A549 (cell line): ENCODE results near the gene SMAP1. TPM values are rescaled to one million over a fixed set of nuclear protein-coding genes. Genes with fewer than 3 reads are reported as not detected.

Source experiments
- ATAC-seq, 2 experiments: fragments of 200-7000 bp in 1 of 2; fragments of >200 bp in 1 of 2; cut with Nextera tagmentation in 1 of 2; cut with Tn5 transposase in 1 of 2; 3 replicates each; pipeline versions ENCODE4 v1.8.0 to v1.9.1; 2018 to 2020; ENCODE audit warnings: mild to moderate bottlenecking in 1 of 2, moderate library complexity in 1 of 2
- CTCF ChIA-PET: fragments of 300-600 bp; sonication (Branson Sonifier 250); formaldehyde crosslinking; extraction: SDS; loops from one replicate; lab custom pipeline; 2021; ENCODE audit warnings: antibody characterized with exemption, inconsistent platforms; lab: Yijun Ruan, JAX
- POLR2A ChIA-PET: fragments of 350-600 bp; formaldehyde crosslinking; extraction: SDS; loops from one replicate; lab custom pipeline; 2021; ENCODE audit warnings: antibody characterized with exemption, inconsistent platforms; lab: Yijun Ruan, JAX
- DNase-seq, 2 experiments: peaks; one replicate each; pipeline versions ENCODE4 v3.0.0 to v3.0.0-alpha.2; 2011 to 2016; ENCODE audit warnings: low read depth in 1 of 2, low spot score in 1 of 2
- FAIRE-seq: peaks from 2 replicates; lab custom pipeline; 2011; peaks lifted over from hg19 to GRCh38; lab: Jason Lieb, UNC
- H3K27ac ChIP-seq, 2 experiments: fragments of >200 bp; sonication (Bioruptor Twin); formaldehyde crosslinking; 3 replicates each; pipeline ENCODE4 v1.5.1; 2016 to 2017
- H3K4me1 ChIP-seq: fragments of >200 bp; sonication (Bioruptor Twin); formaldehyde crosslinking; 3 replicates; pipeline ENCODE4 v1.6.1; 2016
- H3K4me2 ChIP-seq: fragments of >200 bp; sonication (Bioruptor Twin); formaldehyde crosslinking; 3 replicates; pipeline ENCODE4 v1.6.1; 2016
- H3K4me3 ChIP-seq: fragments of >200 bp; sonication (Bioruptor Twin); formaldehyde crosslinking; 3 replicates; pipeline ENCODE4 v1.5.1; 2016
- H3K9me3 ChIP-seq: fragments of >200 bp; sonication (Bioruptor Twin); formaldehyde crosslinking; 3 replicates; pipeline ENCODE4 v1.6.1; 2016
- BHLHE40 ChIP-seq: IDR thresholded peaks from 2 replicates; pipeline ENCODE4 v1.6.1; 2012; ENCODE audit warnings: low read depth, low read length, inconsistent platforms
- CBX8 ChIP-seq: fragments of 200-600 bp; sonication (generic); IDR thresholded peaks from 2 replicates; pipeline ENCODE4 v1.6.1; 2016
- CEBPB ChIP-seq, 2 experiments: fragments of >200 bp in 1 of 2; sonication (Bioruptor Twin) in 1 of 2; formaldehyde crosslinking in 1 of 2; IDR thresholded peaks; 2 replicates each; pipeline ENCODE4 v1.6.1; 2012 to 2016
- ESRRA ChIP-seq: fragments of 150-350 bp; IDR thresholded peaks from 2 replicates; pipeline ENCODE4 v1.6.1; 2014; ENCODE audit warnings: mild to moderate bottlenecking, low read length, borderline replicate concordance
- FOSL2 ChIP-seq, 2 experiments: fragments of 450-650 bp in 1 of 2; fragments of >200 bp in 1 of 2; sonication (Bioruptor Twin) in 1 of 2; formaldehyde crosslinking; IDR thresholded peaks; 2 replicates each; pipeline versions ENCODE4 v1.5.0 to v1.6.1; 2016 to 2020; ENCODE audit warnings: mild to moderate bottlenecking in 1 of 2, moderate library complexity in 1 of 2
- FOXS1 ChIP-seq: fragments of 250-450 bp; sonication (Bioruptor Pico); IDR thresholded peaks from 2 replicates; pipeline ENCODE4 v1.5.0; 2020; ENCODE audit warnings: mild to moderate bottlenecking, moderate library complexity
- GATA3 ChIP-seq: IDR thresholded peaks from 2 replicates; pipeline ENCODE4 v1.6.1; 2012; ENCODE audit warnings: borderline replicate concordance
- HMGXB4 ChIP-seq: fragments of 250-450 bp; sonication (Bioruptor Pico); IDR thresholded peaks from 2 replicates; pipeline ENCODE4 v1.5.0; 2021; ENCODE audit warnings: mild to moderate bottlenecking, moderate library complexity, borderline replicate concordance
- HOXB5 ChIP-seq: fragments of 250-450 bp; sonication (Bioruptor Pico); IDR thresholded peaks from 2 replicates; pipeline ENCODE4 v1.5.0; 2020; ENCODE audit warnings: mild to moderate bottlenecking, moderate library complexity
- JUNB ChIP-seq: fragments of >200 bp; sonication (Bioruptor Twin); formaldehyde crosslinking; IDR thresholded peaks from 2 replicates; pipeline ENCODE4 v1.6.1; 2016
- KDM1A ChIP-seq: fragments of 200-600 bp; sonication (generic); IDR thresholded peaks from 2 replicates; pipeline ENCODE4 v1.6.1; 2016; ENCODE audit warnings: low read depth, mild to moderate bottlenecking
- KDM5A ChIP-seq: fragments of 200-600 bp; sonication (generic); IDR thresholded peaks from 2 replicates; pipeline ENCODE4 v1.6.1; 2016; ENCODE audit warnings: antibody characterized with exemption, mild to moderate bottlenecking
- NFE2L2 ChIP-seq: fragments of 150-350 bp; conservative IDR thresholded peaks from 2 replicates; pipeline ENCODE4 v1.6.1; 2014; ENCODE audit warnings: low read length
- NPAS2 ChIP-seq: fragments of 250-450 bp; sonication (Bioruptor Pico); IDR thresholded peaks from 2 replicates; pipeline ENCODE4 v1.8.0; 2022; ENCODE audit warnings: mild to moderate bottlenecking, moderate library complexity, borderline replicate concordance
- PBX3 ChIP-seq: IDR thresholded peaks from 2 replicates; pipeline ENCODE4 v1.6.1; 2012
- RARB ChIP-seq: fragments of 250-450 bp; sonication (Bioruptor Pico); IDR thresholded peaks from 2 replicates; pipeline ENCODE4 v1.8.0; 2021; ENCODE audit warnings: mild to moderate bottlenecking, moderate library complexity
- TFCP2L1 ChIP-seq: fragments of 250-450 bp; sonication (Bioruptor Pico); IDR thresholded peaks from 2 replicates; pipeline ENCODE4 v1.5.0; 2021; ENCODE audit warnings: mild to moderate bottlenecking
- TP53 ChIP-seq: fragments of 250-450 bp; sonication (Bioruptor Pico); IDR thresholded peaks from 2 replicates; pipeline ENCODE4 v1.5.0; 2021; ENCODE audit warnings: mild to moderate bottlenecking, moderate library complexity
- ZC3H11A ChIP-seq: fragments of 450-650 bp; IDR thresholded peaks from 2 replicates; pipeline ENCODE4 v1.6.1; 2014; ENCODE audit warnings: antibody characterized with exemption, mild to moderate bottlenecking
- ZSCAN20 ChIP-seq: fragments of 250-450 bp; sonication (Bioruptor Pico); IDR thresholded peaks from 2 replicates; pipeline ENCODE4 v1.8.0; 2022; ENCODE audit warnings: mild to moderate bottlenecking, moderate library complexity
- WGBS: methylation state at CpG from one replicate; pipeline ENCODE4 v1.1.6; 2017; ENCODE audit errors: missing lambda C conversion rate; 5-methylcytosine and 5-hydroxymethylcytosine counted together
- polyA plus RNA-seq, 4 experiments: library from polyadenylated mRNA; depleted of rRNA in 3 of 4; stranded (reverse); fragments of >200 nt; fragmentation: RNase III in 1 of 4; extraction: RNeasy Plus Mini Kit Qiagen cat#74134 plus additional on column Dnase treatment in 1 of 4; gene quantifications; 2 replicates in 3 of 4; 3 replicates in 1 of 4; pipeline ENCODE4 v1.2.3, GENCODE V29; 2011 to 2017
- TF ChIP-seq, protein P1 (sequence below): fragments of 450-650 bp; IDR thresholded peaks from 2 replicates; pipeline ENCODE4 v1.6.1; 2014; ENCODE audit warnings: antibody characterized with exemption
- TF ChIP-seq, protein P2 (sequence below): fragments of 250-450 bp; sonication (Bioruptor Pico); IDR thresholded peaks from 2 replicates; pipeline ENCODE4 v1.5.0; 2020; ENCODE audit warnings: low read depth, mild to moderate bottlenecking, moderate library complexity
- TF ChIP-seq, protein P3 (sequence below): fragments of >200 bp; sonication (Bioruptor Twin); formaldehyde crosslinking; IDR thresholded peaks from 3 replicates; pipeline ENCODE4 v1.5.1; 2016
- TF ChIP-seq, protein P4 (sequence below): fragments of 150-350 bp; IDR thresholded peaks from 2 replicates; pipeline ENCODE4 v1.6.1; 2014; ENCODE audit warnings: low read depth, mild to moderate bottlenecking, low read length
- TF ChIP-seq, protein P5 (sequence below): IDR thresholded peaks from 2 replicates; pipeline ENCODE4 v1.6.1; 2012

SMAP1 gene
- polyA plus RNA-seq, 2 of the 4 experiments (the other 2 are of a cell fraction), result 15.6 to 27.8 TPM

DNA sequence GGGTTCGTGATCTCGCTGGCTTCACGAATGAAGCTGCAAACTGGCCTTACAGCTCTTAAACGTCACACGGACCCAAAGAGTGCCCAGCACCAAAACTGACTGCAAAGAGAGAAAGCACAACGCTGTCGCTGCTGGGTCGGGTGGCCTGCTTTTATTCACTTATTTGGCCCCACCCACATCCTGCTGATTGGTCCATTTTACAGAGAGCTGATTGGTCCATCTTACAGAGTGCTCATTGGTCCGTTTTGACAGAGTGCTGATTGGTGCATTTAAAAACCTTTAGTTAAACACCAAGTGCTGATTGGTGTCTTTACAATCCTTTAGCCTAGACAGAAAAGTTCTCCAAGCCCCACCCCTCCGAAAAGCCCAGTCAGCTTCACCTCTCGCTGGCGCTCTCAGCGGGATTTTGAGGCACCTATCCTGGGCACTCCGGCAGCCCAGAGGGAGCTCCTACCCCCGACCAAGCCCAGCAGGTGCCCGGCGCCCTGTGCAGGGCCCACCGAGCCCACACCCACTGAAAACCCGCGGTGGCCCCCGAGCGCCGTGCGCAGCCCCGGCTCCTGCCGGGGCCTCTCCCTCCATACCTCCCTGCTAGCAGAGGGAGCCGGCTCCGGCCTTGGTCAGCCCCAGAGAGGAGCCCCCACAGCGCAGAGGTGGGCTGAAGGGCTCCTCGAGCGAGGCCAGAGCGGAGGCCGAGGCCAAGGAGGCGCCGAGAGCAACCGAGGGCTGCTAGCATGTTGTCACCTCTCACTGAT is 40.0 kb upstream of the SMAP1 start:
- Histone ChIP-seq H3K27ac (no peak overlapping the region), H3K4me1 (no peaks in the 10 kb centered on the region), H3K4me2 (no peak overlapping the region), H3K4me3 (no peak overlapping the region), H3K9me3 (no peaks in the 10 kb centered on the region)
- ChIA-PET POLR2A (no interaction called here), CTCF (no interaction called here)
- 86% methylated on average over 15 of the region's 36 CpGs for WGBS
- ATAC-seq (no peak), FAIRE-seq (no peak), DNase-seq (no peak)
- no peak for TF ChIP-seq KDM5A
- TF ChIP-seq TFCP2L1, result no peak
- TF ChIP-seq ESRRA, result no peak
- no peak for TF ChIP-seq BHLHE40
- TF ChIP-seq NPAS2 (CRISPR knock-in tag), result no peak
- TF ChIP-seq HOXB5 (CRISPR knock-in tag), result no peak
- TF ChIP-seq PBX3, result no peak
- TF ChIP-seq NFE2L2, result no peak
- no peak for TF ChIP-seq ZC3H11A
- no peak for TF ChIP-seq CBX8
- no peak for TF ChIP-seq ZSCAN20 (CRISPR knock-in tag)
- TF ChIP-seq HMGXB4 (CRISPR knock-in tag), result no peak
- TF ChIP-seq, protein P1, sequence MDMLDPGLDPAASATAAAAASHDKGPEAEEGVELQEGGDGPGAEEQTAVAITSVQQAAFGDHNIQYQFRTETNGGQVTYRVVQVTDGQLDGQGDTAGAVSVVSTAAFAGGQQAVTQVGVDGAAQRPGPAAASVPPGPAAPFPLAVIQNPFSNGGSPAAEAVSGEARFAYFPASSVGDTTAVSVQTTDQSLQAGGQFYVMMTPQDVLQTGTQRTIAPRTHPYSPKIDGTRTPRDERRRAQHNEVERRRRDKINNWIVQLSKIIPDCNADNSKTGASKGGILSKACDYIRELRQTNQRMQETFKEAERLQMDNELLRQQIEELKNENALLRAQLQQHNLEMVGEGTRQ, result no peak
- TF ChIP-seq FOXS1 (CRISPR knock-in tag), result no peak
- TF ChIP-seq, protein P2, sequence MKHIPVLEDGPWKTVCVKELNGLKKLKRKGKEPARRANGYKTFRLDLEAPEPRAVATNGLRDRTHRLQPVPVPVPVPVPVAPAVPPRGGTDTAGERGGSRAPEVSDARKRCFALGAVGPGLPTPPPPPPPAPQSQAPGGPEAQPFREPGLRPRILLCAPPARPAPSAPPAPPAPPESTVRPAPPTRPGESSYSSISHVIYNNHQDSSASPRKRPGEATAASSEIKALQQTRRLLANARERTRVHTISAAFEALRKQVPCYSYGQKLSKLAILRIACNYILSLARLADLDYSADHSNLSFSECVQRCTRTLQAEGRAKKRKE (CRISPR knock-in tag), result no peak

DNA sequence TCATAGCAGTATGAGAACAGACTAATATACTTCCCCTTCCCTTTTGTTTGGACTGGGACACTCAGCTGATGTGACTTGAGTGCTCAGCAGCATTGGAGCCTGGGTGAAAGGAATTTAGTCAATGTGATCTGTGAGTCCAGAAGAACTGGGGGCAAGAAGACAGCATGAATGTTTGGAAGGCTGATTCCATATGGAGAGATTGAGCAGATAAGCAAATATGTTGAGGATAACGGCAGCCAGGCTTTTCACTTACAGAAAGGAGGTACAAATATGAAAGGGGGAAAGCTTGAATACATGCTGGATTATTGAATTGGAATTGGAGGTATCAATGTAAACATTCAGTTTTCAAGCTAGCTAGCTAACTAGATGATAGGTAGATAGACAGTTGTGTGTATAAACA is 37.8 kb upstream of the SMAP1 start:
- CTCF ChIA-PET, result no interaction called here
- ATAC-seq (no peak), DNase-seq (no peak), FAIRE-seq (no peak)
- H3K4me3 ChIP-seq, result no peak overlapping the region
- no peak for TF ChIP-seq NFE2L2
- TF ChIP-seq CEBPB (IDR thresholded peaks at IDR 0.05), result no peak
- no peak for TF ChIP-seq JUNB
- TF ChIP-seq ESRRA, result no peak
- TF ChIP-seq, protein P3, sequence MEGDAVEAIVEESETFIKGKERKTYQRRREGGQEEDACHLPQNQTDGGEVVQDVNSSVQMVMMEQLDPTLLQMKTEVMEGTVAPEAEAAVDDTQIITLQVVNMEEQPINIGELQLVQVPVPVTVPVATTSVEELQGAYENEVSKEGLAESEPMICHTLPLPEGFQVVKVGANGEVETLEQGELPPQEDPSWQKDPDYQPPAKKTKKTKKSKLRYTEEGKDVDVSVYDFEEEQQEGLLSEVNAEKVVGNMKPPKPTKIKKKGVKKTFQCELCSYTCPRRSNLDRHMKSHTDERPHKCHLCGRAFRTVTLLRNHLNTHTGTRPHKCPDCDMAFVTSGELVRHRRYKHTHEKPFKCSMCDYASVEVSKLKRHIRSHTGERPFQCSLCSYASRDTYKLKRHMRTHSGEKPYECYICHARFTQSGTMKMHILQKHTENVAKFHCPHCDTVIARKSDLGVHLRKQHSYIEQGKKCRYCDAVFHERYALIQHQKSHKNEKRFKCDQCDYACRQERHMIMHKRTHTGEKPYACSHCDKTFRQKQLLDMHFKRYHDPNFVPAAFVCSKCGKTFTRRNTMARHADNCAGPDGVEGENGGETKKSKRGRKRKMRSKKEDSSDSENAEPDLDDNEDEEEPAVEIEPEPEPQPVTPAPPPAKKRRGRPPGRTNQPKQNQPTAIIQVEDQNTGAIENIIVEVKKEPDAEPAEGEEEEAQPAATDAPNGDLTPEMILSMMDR, result no peak
- no peak for TF ChIP-seq FOSL2 (IDR thresholded peaks at IDR 0.05)
- TF ChIP-seq FOSL2 (CRISPR knock-in tag; IDR thresholded peaks at IDR 0.05), result no peak
- TF ChIP-seq ZSCAN20 (CRISPR knock-in tag), result no peak
- TF ChIP-seq FOXS1 (CRISPR knock-in tag), result no peak
- TF ChIP-seq, protein P4, sequence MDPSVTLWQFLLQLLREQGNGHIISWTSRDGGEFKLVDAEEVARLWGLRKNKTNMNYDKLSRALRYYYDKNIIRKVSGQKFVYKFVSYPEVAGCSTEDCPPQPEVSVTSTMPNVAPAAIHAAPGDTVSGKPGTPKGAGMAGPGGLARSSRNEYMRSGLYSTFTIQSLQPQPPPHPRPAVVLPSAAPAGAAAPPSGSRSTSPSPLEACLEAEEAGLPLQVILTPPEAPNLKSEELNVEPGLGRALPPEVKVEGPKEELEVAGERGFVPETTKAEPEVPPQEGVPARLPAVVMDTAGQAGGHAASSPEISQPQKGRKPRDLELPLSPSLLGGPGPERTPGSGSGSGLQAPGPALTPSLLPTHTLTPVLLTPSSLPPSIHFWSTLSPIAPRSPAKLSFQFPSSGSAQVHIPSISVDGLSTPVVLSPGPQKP, result no peak
- no peak for TF ChIP-seq RARB (CRISPR knock-in tag)
- TF ChIP-seq GATA3, result no peak
- no peak for TF ChIP-seq KDM1A
- TF ChIP-seq, protein P5, sequence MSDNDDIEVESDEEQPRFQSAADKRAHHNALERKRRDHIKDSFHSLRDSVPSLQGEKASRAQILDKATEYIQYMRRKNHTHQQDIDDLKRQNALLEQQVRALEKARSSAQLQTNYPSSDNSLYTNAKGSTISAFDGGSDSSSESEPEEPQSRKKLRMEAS, result no peak
- no peak for TF ChIP-seq TP53 (CRISPR knock-in tag)
- TF ChIP-seq, all 56 proteins: peak for 0
- Histone ChIP-seq H3K4me2 (no peak overlapping the region), H3K27ac (no peak overlapping the region), H3K4me1 (no peaks in the 10 kb centered on the region), H3K9me3 (no peaks in the 10 kb centered on the region)
- POLR2A ChIA-PET, result no interaction called here
- 68% methylated on average over 1 of the region's 1 CpG for WGBS
